ENCODE results near the gene RPL13A.

Gene RPL13A

GRCh38 chr19:49481020-49481683 lies 6.3 kb upstream of the RPL13A start:
- in situ Hi-C loops (cut with MboI; ENCODE audit: low pct_unique_long_range_greater_than_20kb, low sequenced_read_pairs, unreplicated experiment) = no loop called here
- DNase-seq (ENCODE audit: low spot score) = no peak
- no peak for TF ChIP-seq CTCF (IDR thresholded peaks at IDR 0.05; ENCODE audit: extremely low read depth, insufficient read depth, missing control alignments)

- in situ Hi-C loops (cut with MboI; ENCODE audit: low pct_unique_long_range_greater_than_20kb, low sequenced_read_pairs, unreplicated experiment) = no loop called here
- DNase-seq (ENCODE audit: low spot score) = no peak
- TF ChIP-seq CTCF (IDR thresholded peaks at IDR 0.05; ENCODE audit: extremely low read depth, insufficient read depth, missing control alignments) = no peak
Measured at GRCh38 chr19:49486232-49486631, 1.2 kb upstream of the RPL13A start.

- TF ChIP-seq CTCF (IDR thresholded peaks at IDR 0.05; ENCODE audit: extremely low read depth, insufficient read depth, missing control alignments) = no peak
- in situ Hi-C loops (cut with MboI; ENCODE audit: low pct_unique_long_range_greater_than_20kb, low sequenced_read_pairs, unreplicated experiment) = no loop called here
- DNase-seq (ENCODE audit: low spot score) = no peak
Measured at GRCh38 chr19:49486710-49487276, 615 bp upstream of the RPL13A start.

GRCh38 chr19:49488046-49488862 lies 846 bp downstream of the RPL13A start:
- no peak for DNase-seq (ENCODE audit: low spot score)
- in situ Hi-C loops (cut with MboI; ENCODE audit: low pct_unique_long_range_greater_than_20kb, low sequenced_read_pairs, unreplicated experiment) = no loop called here
- TF ChIP-seq CTCF (IDR thresholded peaks at IDR 0.05; ENCODE audit: extremely low read depth, insufficient read depth, missing control alignments) = no peak

- DNase-seq (ENCODE audit: low spot score) = no peak
- TF ChIP-seq CTCF (IDR thresholded peaks at IDR 0.05; ENCODE audit: extremely low read depth, insufficient read depth, missing control alignments) = no peak
- in situ Hi-C loops (cut with MboI; ENCODE audit: low pct_unique_long_range_greater_than_20kb, low sequenced_read_pairs, unreplicated experiment) = no loop called here
Measured at GRCh38 chr19:49488863-49489537, 1.6 kb downstream of the RPL13A start.

- in situ Hi-C loops (cut with MboI; ENCODE audit: low pct_unique_long_range_greater_than_20kb, low sequenced_read_pairs, unreplicated experiment) = no loop called here
- no peak for DNase-seq (ENCODE audit: low spot score)
- peak; percentile 38 for TF ChIP-seq CTCF (IDR thresholded peaks at IDR 0.05; ENCODE audit: extremely low read depth, insufficient read depth, missing control alignments)
Measured at GRCh38 chr19:49489601-49490167, 2.3 kb downstream of the RPL13A start.

All from GM13977 (cell line).